WTC11 (cell line): Measurements from ENCODE around the gene TMTC2. TPM values are rescaled to one million over a fixed set of nuclear protein-coding genes. Genes with fewer than 3 reads are reported as not detected.

Experiments
- ATAC-seq: fragments of 200-7000 bp; cut with Tn5 transposase; 2 replicates; pipeline ENCODE4 v1.10.0; 2021; ENCODE audit warnings: mild to moderate bottlenecking, moderate library complexity
- CTCF ChIA-PET: fragments of 300-600 bp; sonication (Branson Sonifier 250); formaldehyde crosslinking; loops from one replicate; lab custom pipeline; 2021; ENCODE audit warnings: antibody characterized with exemption; lab: Charles Lee
- POLR2A ChIA-PET: fragments of 350-600 bp; sonication (Branson Sonifier 250); formaldehyde crosslinking; loops from one replicate; lab custom pipeline; 2021; ENCODE audit warnings: antibody characterized with exemption; lab: Charles Lee
- DNase-seq: peaks from one replicate; pipeline ENCODE4 v3.0.0; 2021; ENCODE audit warnings: low spot score
- H3K27ac Mint-ChIP-seq: 2 replicates; pipeline ENCODE4 v1.8.0; 2021; ENCODE audit warnings: mixed read lengths
- H3K27me3 Mint-ChIP-seq: 2 replicates; pipeline ENCODE4 v1.8.0; 2021; ENCODE audit warnings: low read depth, mild to moderate bottlenecking, moderate library complexity, mixed read lengths
- H3K36me3 Mint-ChIP-seq: 2 replicates; pipeline ENCODE4 v1.8.0; 2021; ENCODE audit warnings: mixed read lengths
- H3K4me1 Mint-ChIP-seq: 2 replicates; pipeline ENCODE4 v1.8.0; 2022; ENCODE audit warnings: mixed read lengths
- H3K4me3 Mint-ChIP-seq: 2 replicates; pipeline ENCODE4 v1.8.0; 2021; ENCODE audit warnings: mild to moderate bottlenecking, moderate library complexity, mixed read lengths
- H3K9me3 Mint-ChIP-seq: 2 replicates; pipeline ENCODE4 v1.8.0; 2021; ENCODE audit warnings: mixed read lengths
- AR ChIP-seq: fragments of 250-450 bp; sonication (Bioruptor Pico); IDR thresholded peaks from 2 replicates; pipeline ENCODE4 v1.9.0; 2021; ENCODE audit warnings: mild to moderate bottlenecking
- CREB1 ChIP-seq: sonication (generic); formaldehyde crosslinking; IDR thresholded peaks from 2 replicates; pipeline ENCODE4 v1.8.0; 2023; ENCODE audit warnings: mild to moderate bottlenecking, missing genetic modification reagents
- ERG ChIP-seq: fragments of 250-450 bp; sonication (Bioruptor Pico); IDR thresholded peaks from 2 replicates; pipeline ENCODE4 v1.8.0; 2021; ENCODE audit warnings: mild to moderate bottlenecking
- GABPB1 ChIP-seq: sonication (generic); formaldehyde crosslinking; IDR thresholded peaks from 2 replicates; pipeline ENCODE4 v1.8.1; 2023; ENCODE audit warnings: mild to moderate bottlenecking, missing genetic modification reagents
- GRHL2 ChIP-seq: fragments of 250-450 bp; sonication (Bioruptor Pico); IDR thresholded peaks from 2 replicates; pipeline ENCODE4 v1.8.0; 2022; ENCODE audit warnings: mild to moderate bottlenecking, moderate library complexity; ENCODE audit not compliant: insufficient replicate concordance, severe bottlenecking
- HMGXB4 ChIP-seq: sonication (generic); formaldehyde crosslinking; IDR thresholded peaks from 2 replicates; pipeline ENCODE4 v1.8.1; 2023; ENCODE audit warnings: mild to moderate bottlenecking, moderate library complexity, missing genetic modification reagents
- MXD4 ChIP-seq: fragments of 250-450 bp; sonication (Bioruptor Pico); IDR thresholded peaks from 2 replicates; pipeline ENCODE4 v1.8.0; 2021; ENCODE audit warnings: mild to moderate bottlenecking, moderate library complexity, borderline replicate concordance
- MYBL2 ChIP-seq: sonication (generic); formaldehyde crosslinking; IDR thresholded peaks from 2 replicates; pipeline ENCODE4 v1.8.1; 2023; ENCODE audit warnings: mild to moderate bottlenecking, moderate library complexity, missing genetic modification reagents
- PRDM15 ChIP-seq: sonication (generic); formaldehyde crosslinking; IDR thresholded peaks from 2 replicates; pipeline ENCODE4 v1.8.0; 2022; ENCODE audit warnings: missing genetic modification reagents
- ZNF281 ChIP-seq: sonication (generic); formaldehyde crosslinking; IDR thresholded peaks from 2 replicates; pipeline ENCODE4 v1.8.0; 2023; ENCODE audit warnings: mild to moderate bottlenecking, missing genetic modification reagents
- ZNF396 ChIP-seq: fragments of 250-450 bp; sonication (Bioruptor Pico); IDR thresholded peaks from 2 replicates; pipeline ENCODE4 v1.8.0; 2021; ENCODE audit warnings: mild to moderate bottlenecking, moderate library complexity, borderline replicate concordance
- ZNF512 ChIP-seq: sonication (generic); formaldehyde crosslinking; IDR thresholded peaks from 2 replicates; pipeline ENCODE4 v1.8.1; 2022; ENCODE audit warnings: missing genetic modification reagents, borderline replicate concordance
- ZNF671 ChIP-seq: fragments of 250-450 bp; sonication (Bioruptor Pico); IDR thresholded peaks from 2 replicates; pipeline ENCODE4 v1.8.0; 2021; ENCODE audit warnings: mild to moderate bottlenecking
- total RNA-seq: library from RNA; stranded (reverse); gene quantifications from 3 replicates; pipeline ENCODE4 v1.2.3, GENCODE V29; 2021

Gene TMTC2
- total RNA-seq, 1 experiment from 2014 or later, result 6.4 TPM

GRCh38 chr12:82835217-82835616 lies 148.5 kb downstream of the TMTC2 start:
- Mint-ChIP-seq H3K4me1 (peaks cover 22% of the 10 kb centered on the region), H3K4me3 (no peak overlapping the region), H3K27ac (no peak overlapping the region), H3K9me3 (no peaks in the 10 kb centered on the region), H3K27me3 (no peaks in the 10 kb centered on the region), H3K36me3 (no peaks in the 10 kb centered on the region)
- no peak for ATAC-seq
- ChIA-PET CTCF (interaction anchor here (1.7 kb wide), 1 partner anchor 149 kb away, joined by 3 read pairs; no protein-coding TSS in a partner anchor), POLR2A (no interaction called here)
- TF ChIP-seq ZNF512 (CRISPR knock-in tag) (no peak), AR (CRISPR knock-in tag) (no peak)
- DNase-seq, result no peak

GRCh38 chr12:82838131-82838551 lies 151.4 kb downstream of the TMTC2 start:
- no peak; the same call in 1 of the 2 replicates for ATAC-seq
- TF ChIP-seq MYBL2 (CRISPR knock-in tag), result no peak
- TF ChIP-seq CREB1 (CRISPR knock-in tag), result no peak
- TF ChIP-seq ERG (CRISPR knock-in tag), result no peak
- no peak for TF ChIP-seq ZNF671 (CRISPR knock-in tag)
- TF ChIP-seq GRHL2 (CRISPR knock-in tag), result no peak
- no peak for TF ChIP-seq ZNF396 (CRISPR knock-in tag)
- TF ChIP-seq MXD4 (CRISPR knock-in tag), result no peak
- TF ChIP-seq GABPB1, result no peak
- no peak for TF ChIP-seq ZNF281 (CRISPR knock-in tag)
- TF ChIP-seq PRDM15 (CRISPR knock-in tag), result no peak
- TF ChIP-seq HMGXB4 (CRISPR knock-in tag), result no peak
- Mint-ChIP-seq H3K9me3 (no peaks in the 10 kb centered on the region), H3K4me3 (no peak overlapping the region), H3K27ac (no peak overlapping the region), H3K27me3 (no peaks in the 10 kb centered on the region), H3K36me3 (no peaks in the 10 kb centered on the region), H3K4me1 (peaks cover 21% of the 10 kb centered on the region)
- no peak for DNase-seq
- CTCF ChIA-PET, result no interaction called here
- POLR2A ChIA-PET, result no interaction called here
